Kidney capillary endothelial cell (primary cell): ENCODE results near the gene ELAC2.
A peak's percentile ranks its signal among the peaks of the same experiment; 100 is the strongest.

Experiments
- DNase-seq: peaks from one replicate; pipeline ENCODE4 v3.0.0-alpha.2; 2018; ENCODE audit warnings: low spot score

ELAC2 gene

GRCh38 chr17:13016881-13017654 is 759 bp downstream of the ELAC2 start:
- DNase-seq: no peak

GRCh38 chr17:13014801-13015200 is 3.0 kb downstream of the ELAC2 start:
- DNase-seq: no peak

GRCh38 chr17:13010959-13011358 is 6.9 kb downstream of the ELAC2 start:
- no peak for DNase-seq

GRCh38 chr17:13008461-13008860 is 9.4 kb downstream of the ELAC2 start:
- no peak for DNase-seq

- no peak for DNase-seq
Observed at GRCh38 chr17:13005530-13005929, 12.3 kb downstream of the ELAC2 start.

GRCh38 chr17:13004336-13004735 is 13.5 kb downstream of the ELAC2 start:
- no peak for DNase-seq

- no peak for DNase-seq
Observed at GRCh38 chr17:13003927-13004326, 13.9 kb downstream of the ELAC2 start.

GRCh38 chr17:13003454-13003851 is 14.4 kb downstream of the ELAC2 start:
- no peak for DNase-seq

GRCh38 chr17:13002761-13003453 is 14.9 kb downstream of the ELAC2 start:
- peak; percentile 69 for DNase-seq

GRCh38 chr17:13001991-13002615 is 15.7 kb downstream of the ELAC2 start:
- no peak for DNase-seq

GRCh38 chr17:13000561-13000960 is 17.3 kb downstream of the ELAC2 start:
- no peak for DNase-seq

- no peak for DNase-seq
Observed at GRCh38 chr17:12998874-12999273, 19.0 kb downstream of the ELAC2 start.

GRCh38 chr17:12998461-12998860 is 19.4 kb downstream of the ELAC2 start:
- no peak for DNase-seq

GRCh38 chr17:12996941-12997340 is 20.9 kb downstream of the ELAC2 start:
- DNase-seq: no peak

- DNase-seq: no peak
Observed at GRCh38 chr17:12996357-12996756, 21.5 kb downstream of the ELAC2 start.

GRCh38 chr17:12995896-12996295 is 21.9 kb downstream of the ELAC2 start:
- DNase-seq: no peak

- DNase-seq: no peak
Observed at GRCh38 chr17:12995106-12995895, 22.5 kb downstream of the ELAC2 start.

- DNase-seq: no peak
Observed at GRCh38 chr17:12994341-12995074, 23.3 kb downstream of the ELAC2 start.

GRCh38 chr17:12993631-12994030 is 24.2 kb downstream of the ELAC2 start:
- DNase-seq: no peak

- no peak for DNase-seq
Observed at GRCh38 chr17:12992676-12993075, 25.2 kb downstream of the ELAC2 start.

GRCh38 chr17:12990926-12991325 is 26.9 kb downstream of the ELAC2 start:
- no peak for DNase-seq
